K562 (cell line): Measurements from ENCODE around the gene NCAPD2. TPM values are rescaled to one million over a fixed set of nuclear protein-coding genes. Genes with fewer than 3 reads are reported as not detected.
"Not testable (repeated sequence)": the region's sequence is repeated elsewhere in the genome, so short reads cannot be mapped to it uniquely, and the experiment has no call there.

Source experiments
- ATAC-seq: fragments of 200-7000 bp; cut with Tn5 transposase; 3 replicates; pipeline ENCODE4 v1.9.1; 2020; ENCODE audit warnings: moderate library complexity
- BruUV-seq: library from RNA; stranded (reverse); fragments of 400-500 nt; replicated peaks from 2 replicates; lab custom pipeline; 2021; lab: Mats Ljungman, UMichigan
- CTCF ChIA-PET: fragments of 300-600 bp; formaldehyde crosslinking; extraction: SDS; loops from one replicate; lab custom pipeline; 2021; ENCODE audit warnings: low intra/inter-chr PET ratio; lab: Yijun Ruan, JAX
- POLR2A ChIA-PET: fragments of 300-600, 350-650 bp; sonication (Branson Sonifier 250); formaldehyde crosslinking; extraction: SDS; loops from one replicate; lab custom pipeline; 2021; ENCODE audit warnings: antibody characterized with exemption, inconsistent platforms; lab: Yijun Ruan, JAX
- DNase-seq, 4 experiments: peaks; one replicate each; pipeline versions ENCODE4 v3.0.0 to v3.0.0-alpha.2; 2011 to 2018; ENCODE audit warnings: low spot score in 3 of 4, mixed read lengths in 3 of 4; ENCODE audit errors: extremely low read depth in 1 of 4
- FAIRE-seq: peaks from 2 replicates; lab custom pipeline; 2011; peaks lifted over from hg19 to GRCh38; lab: Jason Lieb, UNC
- H2AFZ ChIP-seq: 2 replicates; pipeline ENCODE4 v1.6.0; 2011; ENCODE audit warnings: low read depth, low read length, control low read depth, inconsistent platforms
- H3K27ac ChIP-seq: fragments of 200-600 bp; 3 replicates; pipeline ENCODE4 v1.8.0; 2011; ENCODE audit warnings: low read depth, mild to moderate bottlenecking, control low read depth, inconsistent platforms, low read length, moderate library complexity, mixed read lengths; ENCODE audit errors: extremely low read depth
- H3K27me3 ChIP-seq, 2 experiments: fragments of 300-600 bp in 1 of 2; 2 replicates in 1 of 2; 3 replicates in 1 of 2; pipeline versions ENCODE4 v1.6.0 to v1.8.0; 2011; ENCODE audit warnings: inconsistent platforms in 2 of 2, low read length in 2 of 2, mild to moderate bottlenecking in 1 of 2, mixed read lengths in 1 of 2, moderate library complexity in 1 of 2; ENCODE audit not compliant: control insufficient read depth in 2 of 2, insufficient read depth in 2 of 2
- H3K36me3 ChIP-seq: fragments of 300-600 bp; 3 replicates; pipeline ENCODE4 v1.8.0; 2011; ENCODE audit warnings: mild to moderate bottlenecking, low read length, inconsistent platforms; ENCODE audit not compliant: control insufficient read depth, insufficient read depth
- H3K4me1 ChIP-seq, 2 experiments: fragments of 200-600 bp in 1 of 2; replicated peaks in 1 of 2; 2 replicates in 1 of 2; 3 replicates in 1 of 2; pipeline versions ENCODE4 v1.5.1 to v1.8.0; 2011; ENCODE audit warnings: inconsistent platforms in 2 of 2, low read length in 2 of 2, mild to moderate bottlenecking in 1 of 2, mixed read lengths in 1 of 2, moderate library complexity in 1 of 2; ENCODE audit not compliant: control insufficient read depth in 2 of 2, insufficient read depth in 2 of 2
- H3K4me2 ChIP-seq: 2 replicates; pipeline ENCODE4 v1.6.1; 2011; ENCODE audit warnings: low read length, control low read depth, inconsistent platforms, mixed read lengths; ENCODE audit not compliant: insufficient read depth
- H3K4me3 ChIP-seq: fragments of 200-600 bp; sonication (generic), shearing (Covaris generic); 2 replicates; pipeline ENCODE4 v1.5.1; 2016; ENCODE audit warnings: control low read depth, inconsistent platforms
- H3K79me2 ChIP-seq: fragments of 200-600 bp; 3 replicates; pipeline ENCODE4 v1.8.0; 2011; ENCODE audit warnings: low read length, inconsistent platforms; ENCODE audit not compliant: control insufficient read depth, insufficient read depth
- H3K9ac ChIP-seq, 2 experiments: 2 replicates each; pipeline versions ENCODE4 v1.6.0 to v1.6.1; 2011; ENCODE audit warnings: low read depth in 2 of 2, low read length in 2 of 2, control low read depth in 1 of 2, inconsistent platforms in 1 of 2, mild to moderate bottlenecking in 1 of 2, mixed read lengths in 1 of 2; ENCODE audit not compliant: insufficient read depth in 1 of 2
- H3K9me1 ChIP-seq: one replicate; pipeline ENCODE4 v1.6.0; 2011; ENCODE audit warnings: inconsistent platforms, mild to moderate bottlenecking, low read length, moderate library complexity; ENCODE audit not compliant: control insufficient read depth, insufficient read depth
- H3K9me3 ChIP-seq: replicated peaks from 2 replicates; pipeline ENCODE4 v1.5.1; 2011; ENCODE audit warnings: low read depth, low read length, inconsistent platforms; ENCODE audit not compliant: control insufficient read depth, insufficient read depth
- H4K20me1 ChIP-seq: replicated peaks from 2 replicates; pipeline ENCODE4 v1.6.1; 2011; ENCODE audit warnings: low read length, inconsistent platforms, mixed read lengths; ENCODE audit not compliant: control insufficient read depth, insufficient read depth
- BHLHE40 ChIP-seq: IDR thresholded peaks from 2 replicates; pipeline ENCODE4 v1.6.1; 2011; ENCODE audit warnings: low read length, improper control_type of control experiment
- CTBP1 ChIP-seq: fragments of 450-650 bp; IDR thresholded peaks from 2 replicates; pipeline ENCODE4 v1.6.1; 2016; ENCODE audit warnings: borderline replicate concordance
- FOXK2 ChIP-seq, 2 experiments: fragments of 450-650 bp; IDR thresholded peaks in 1 of 2; conservative IDR thresholded peaks in 1 of 2; 2 replicates each; pipeline ENCODE4 v1.6.1; 2016; ENCODE audit warnings: low read depth in 2 of 2, mild to moderate bottlenecking in 1 of 2
- STAT5B ChIP-seq: fragments of 250-450 bp; sonication (Bioruptor Pico); IDR thresholded peaks from 2 replicates; pipeline ENCODE4 v1.8.0; 2021; ENCODE audit warnings: mild to moderate bottlenecking, inconsistent platforms
- TBL1XR1 ChIP-seq, 2 experiments: IDR thresholded peaks; 2 replicates each; pipeline ENCODE4 v1.6.1; 2012; ENCODE audit warnings: improper control_type of control experiment in 2 of 2, low read length in 2 of 2, mild to moderate bottlenecking in 1 of 2
- TCF7 ChIP-seq: sonication (generic); IDR thresholded peaks from 2 replicates; pipeline ENCODE4 v1.6.1; 2016; ENCODE audit warnings: antibody characterized with exemption, borderline replicate concordance
- TEAD2 ChIP-seq: fragments of 450-650 bp; IDR thresholded peaks from 2 replicates; pipeline ENCODE4 v1.6.1; 2016; ENCODE audit warnings: missing genetic modification characterization, control low read depth, missing compliant biosample characterization
- ZNF644 ChIP-seq: fragments of 200-800 bp; sonication (Bioruptor generic); IDR thresholded peaks from 2 replicates; pipeline ENCODE4 v1.6.1; 2016; ENCODE audit warnings: low read depth, missing genetic modification characterization, missing compliant biosample characterization
- WGBS: fragments of 100-300 bp; shearing (Covaris generic); methylation state at CpG from one replicate; pipeline ENCODE4 v1.1.6; 2016; ENCODE audit warnings: low coverage, mixed read lengths; ENCODE audit not compliant: insufficient coverage; ENCODE audit errors: missing lambda C conversion rate; 5-methylcytosine and 5-hydroxymethylcytosine counted together
- in situ Hi-C: fragments of 300-500 bp; cut with MboI; formaldehyde crosslinking; loops from 4 replicates; pipeline ENCODE4 v1.15.0; 2018; ENCODE audit warnings: inconsistent platforms, mixed read lengths
- intact Hi-C: fragments of 100-400 bp; cut with micrococcal nuclease; formaldehyde crosslinking; loops from 2 replicates; pipeline ENCODE4 v1.14.2; 2022
- polyA plus RNA-seq, 8 experiments: library from polyadenylated mRNA; depleted of rRNA in 4 of 8; stranded (reverse) in 5 of 8; unstranded in 3 of 8; fragments of >200 nt; fragmentation: Nextera tagmentation in 2 of 8; fragmentation: Illumina TruSeq in 1 of 8; extraction: Ambion mirVana in 2 of 8; extraction: Trizol in 1 of 8; gene quantifications; 2 replicates each; pipeline versions ENCODE4 v1.2.1 to v1.2.3, GENCODE V29; 2011 to 2014; ENCODE audit warnings: inconsistent platforms in 1 of 8, missing spikeins in 1 of 8
- total RNA-seq, 7 experiments: library from RNA; depleted of rRNA in 6 of 7; stranded (reverse); fragments of >200 nt in 6 of 7; fragmentation: Illumina TruSeq in 2 of 7; extraction: Trizol in 2 of 7; gene quantifications; 2 replicates each; pipeline versions ENCODE4 v1.2.1 to v1.2.3, GENCODE V29; 2011 to 2021; ENCODE audit warnings: low replicate concordance in 1 of 7

The NCAPD2 gene
- total and polyA plus RNA-seq, 9 of the 15 experiments (the other 6 are each of a cell fraction or from before 2014, with no cell fraction given): 16.9 to 93.7 (median 68.3) TPM

GRCh38 chr12:6489449-6489848 is 4.5 kb upstream of the NCAPD2 start (continued):
- TF ChIP-seq TEAD2 (no peak), CTBP1 (no peak), ZNF644 (tag) (no peak), TBL1XR1 (IDR thresholded peaks at IDR 0.05; ENCODE audit: low read length in 2 of 2) (no peak), FOXK2 (conservative IDR thresholded peaks at IDR 0.05 in 1 of 2, IDR thresholded peaks at IDR 0.05 in 1 of 2; ENCODE audit: low read depth in 2 of 2) (no peak), TCF7 (no peak), STAT5B (no peak), BHLHE40 (no peak)

GRCh38 chr12:6490673-6491072 is 3.2 kb upstream of the NCAPD2 start:
- H3K9ac ChIP-seq, H3K4me3 ChIP-seq, H3K27me3 ChIP-seq, H3K9me3 ChIP-seq, H2AFZ ChIP-seq, BruUV-seq, POLR2A ChIA-PET, H3K27ac ChIP-seq, ATAC-seq, intact Hi-C loops, in situ Hi-C loops, FAIRE-seq, H4K20me1 ChIP-seq, H3K9me1 ChIP-seq, H3K4me2 ChIP-seq, DNase-seq: not testable (repeated sequence)
- WGBS: 100% methylated on average over 1 of the region's 1 CpG
- Histone ChIP-seq H3K36me3 (peaks cover 16% of the 10 kb centered on the region), H3K79me2 (peaks cover 28% of the 10 kb centered on the region), H3K4me1 (peaks cover 0 to 13% of the 10 kb centered on the region in 2 experiments; a peak in 3 of 5 replicates)
- CTCF ChIA-PET: interaction anchor here (0.6 kb wide), 1 partner anchor 24 kb away, joined by 4 read pairs; no protein-coding TSS in a partner anchor
